Stimulated activated CD4-positive, alpha-beta T cell treated with anti-CD3 and anti-CD28 coated beads, Interleukin-1b, Interleukin-23, amount 100 ng/mL, for 48 hours (primary cell): Measurements from ENCODE around the gene PDC.
"Not testable (repeated sequence)": the region's sequence is repeated elsewhere in the genome, so short reads cannot be mapped to it uniquely, and the experiment has no call there.

Experiments used
- DNase-seq: peaks from one replicate; pipeline ENCODE4 v3.0.0-alpha.2; 2020

Gene PDC

GRCh38 chr1:186465491-186465890 is 4.6 kb upstream of the PDC start:
- DNase-seq, result not testable (repeated sequence)

- DNase-seq, result no peak
Measured at GRCh38 chr1:186463926-186464325, 3.0 kb upstream of the PDC start.

GRCh38 chr1:186463511-186463910 is 2.6 kb upstream of the PDC start:
- DNase-seq, result no peak

- not testable (repeated sequence) for DNase-seq
Measured at GRCh38 chr1:186459161-186459560, 1.8 kb downstream of the PDC start.

- DNase-seq, result no peak
Measured at GRCh38 chr1:186456729-186457255, 4.1 kb downstream of the PDC start.

GRCh38 chr1:186454981-186455380 is 5.9 kb downstream of the PDC start:
- DNase-seq, result no peak

- no peak for DNase-seq
Measured at GRCh38 chr1:186446152-186446551, 14.8 kb downstream of the PDC start.

- DNase-seq, result no peak
Measured at GRCh38 chr1:186443638-186444037, 17.3 kb downstream of the PDC start.

- no peak for DNase-seq
Measured at GRCh38 chr1:186442651-186443375, 18.1 kb downstream of the PDC start.

- no peak for DNase-seq
Measured at GRCh38 chr1:186440584-186440983, 20.3 kb downstream of the PDC start.

- DNase-seq, result no peak
Measured at GRCh38 chr1:186438567-186438966, 22.3 kb downstream of the PDC start.

- DNase-seq, result no peak
Measured at GRCh38 chr1:186435336-186435735, 25.6 kb downstream of the PDC start.

- DNase-seq, result no peak
Measured at GRCh38 chr1:186429017-186429416, 31.9 kb downstream of the PDC start.

GRCh38 chr1:186426118-186426517 is 34.8 kb downstream of the PDC start:
- no peak for DNase-seq

- DNase-seq, result no peak
Measured at GRCh38 chr1:186424539-186424938, 36.4 kb downstream of the PDC start.

- DNase-seq, result no peak
Measured at GRCh38 chr1:186421446-186421845, 39.5 kb downstream of the PDC start.

GRCh38 chr1:186420923-186421322 is 40.0 kb downstream of the PDC start:
- no peak for DNase-seq

- no peak for DNase-seq
Measured at GRCh38 chr1:186420311-186420710, 40.6 kb downstream of the PDC start.

GRCh38 chr1:186418503-186418902 is 42.4 kb downstream of the PDC start:
- no peak for DNase-seq

GRCh38 chr1:186413319-186413718 is 47.6 kb downstream of the PDC start:
- no peak for DNase-seq

- no peak for DNase-seq
Measured at GRCh38 chr1:186409091-186409490, 51.8 kb downstream of the PDC start.

- no peak for DNase-seq
Measured at GRCh38 chr1:186404454-186405051, 56.4 kb downstream of the PDC start.

- no peak for DNase-seq
Measured at GRCh38 chr1:186403632-186404031, 57.3 kb downstream of the PDC start.

GRCh38 chr1:186401446-186401845 is 59.5 kb downstream of the PDC start:
- DNase-seq, result not testable (repeated sequence)
